GM12801 (cell line): ENCODE measurements around the gene POLE.

Experiments used
- TF ChIP-seq, protein P1 (sequence below): IDR thresholded peaks from one replicate; pipeline ENCODE4 v1.5.1; 2011; ENCODE audit warnings: control low read depth; ENCODE audit not compliant: insufficient read length; ENCODE audit errors: extremely low read depth

POLE gene

DNA sequence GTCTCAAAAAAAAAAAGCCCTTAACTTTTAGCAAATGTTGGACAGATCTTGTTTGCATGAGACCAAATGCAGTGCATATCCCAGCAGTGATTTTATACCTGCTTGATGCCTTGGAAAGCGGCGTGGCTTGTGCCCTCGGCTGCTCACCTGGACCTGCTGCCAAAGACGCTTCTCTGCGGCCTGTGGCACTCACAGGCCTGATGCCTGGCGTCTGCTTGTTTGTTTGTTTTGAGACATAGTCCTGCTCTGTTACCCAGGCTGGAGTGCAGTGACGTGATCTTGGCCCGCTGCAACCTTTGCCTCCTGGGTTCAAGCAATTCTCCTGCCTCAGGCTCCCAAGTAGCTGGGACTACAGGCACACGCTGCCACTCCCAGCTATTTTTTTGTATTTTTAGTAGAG lies 28.7 kb upstream of the POLE start:
- TF ChIP-seq, protein P1, sequence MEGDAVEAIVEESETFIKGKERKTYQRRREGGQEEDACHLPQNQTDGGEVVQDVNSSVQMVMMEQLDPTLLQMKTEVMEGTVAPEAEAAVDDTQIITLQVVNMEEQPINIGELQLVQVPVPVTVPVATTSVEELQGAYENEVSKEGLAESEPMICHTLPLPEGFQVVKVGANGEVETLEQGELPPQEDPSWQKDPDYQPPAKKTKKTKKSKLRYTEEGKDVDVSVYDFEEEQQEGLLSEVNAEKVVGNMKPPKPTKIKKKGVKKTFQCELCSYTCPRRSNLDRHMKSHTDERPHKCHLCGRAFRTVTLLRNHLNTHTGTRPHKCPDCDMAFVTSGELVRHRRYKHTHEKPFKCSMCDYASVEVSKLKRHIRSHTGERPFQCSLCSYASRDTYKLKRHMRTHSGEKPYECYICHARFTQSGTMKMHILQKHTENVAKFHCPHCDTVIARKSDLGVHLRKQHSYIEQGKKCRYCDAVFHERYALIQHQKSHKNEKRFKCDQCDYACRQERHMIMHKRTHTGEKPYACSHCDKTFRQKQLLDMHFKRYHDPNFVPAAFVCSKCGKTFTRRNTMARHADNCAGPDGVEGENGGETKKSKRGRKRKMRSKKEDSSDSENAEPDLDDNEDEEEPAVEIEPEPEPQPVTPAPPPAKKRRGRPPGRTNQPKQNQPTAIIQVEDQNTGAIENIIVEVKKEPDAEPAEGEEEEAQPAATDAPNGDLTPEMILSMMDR: no peak

DNA sequence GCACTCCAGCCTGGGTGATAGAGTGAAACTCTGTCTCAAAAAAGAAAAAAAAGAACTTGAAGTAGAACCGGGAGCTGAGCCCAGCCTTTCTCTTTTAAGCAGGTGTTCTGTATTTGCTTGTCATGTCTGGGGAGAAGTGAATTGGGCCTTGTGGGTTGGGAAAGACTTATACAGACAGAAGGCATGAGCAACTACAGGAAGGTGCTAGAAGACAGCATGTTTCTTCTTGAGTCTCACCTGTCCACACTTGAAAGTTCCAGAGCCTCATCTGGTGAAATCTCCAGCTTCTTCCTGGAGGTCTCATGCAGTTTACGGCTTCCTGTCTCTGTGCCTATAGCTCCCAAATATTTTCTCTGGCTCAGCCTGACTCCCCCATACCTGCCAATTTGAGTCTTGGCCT lies 26.0 kb upstream of the POLE start:
- TF ChIP-seq, protein P1: no peak

DNA sequence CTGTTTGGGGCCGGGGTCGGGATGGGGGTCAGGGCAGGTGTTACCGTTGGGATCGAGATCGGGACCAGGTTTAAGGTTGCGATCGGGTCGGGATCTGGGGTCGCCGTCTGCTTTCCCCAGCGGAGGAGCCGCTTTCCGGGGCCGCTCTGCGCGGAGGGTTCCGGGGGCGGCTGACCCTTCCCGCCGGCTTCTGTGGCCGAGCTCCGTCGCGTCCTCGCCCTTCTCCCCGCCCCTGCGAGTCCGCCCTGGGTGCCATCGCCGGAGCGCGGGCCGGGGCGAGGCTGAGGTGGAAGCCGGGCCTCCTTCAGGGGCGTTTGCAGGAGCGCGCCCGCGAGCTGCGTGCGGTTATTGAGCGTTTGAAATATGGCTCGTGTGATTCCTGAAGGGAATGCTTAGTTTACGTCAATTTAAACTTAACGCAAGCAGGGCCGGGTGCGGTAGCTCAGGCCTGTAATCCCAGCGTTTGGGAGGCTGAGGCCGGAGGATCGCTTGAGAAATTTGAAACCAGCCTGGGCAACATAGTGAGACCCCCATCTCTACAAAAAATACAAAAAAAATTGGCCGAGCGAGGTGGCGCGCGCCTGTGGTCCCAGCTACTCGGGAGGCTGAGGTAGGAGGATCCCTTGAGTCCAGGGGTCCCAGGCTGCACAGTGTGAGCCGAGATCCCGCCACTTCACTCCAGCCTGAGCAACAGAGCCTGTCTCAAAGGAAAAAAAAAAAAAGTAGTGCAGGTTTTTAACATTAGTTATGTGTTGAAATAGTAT lies 24.1 kb upstream of the POLE start:
- TF ChIP-seq, protein P1: no peak

DNA sequence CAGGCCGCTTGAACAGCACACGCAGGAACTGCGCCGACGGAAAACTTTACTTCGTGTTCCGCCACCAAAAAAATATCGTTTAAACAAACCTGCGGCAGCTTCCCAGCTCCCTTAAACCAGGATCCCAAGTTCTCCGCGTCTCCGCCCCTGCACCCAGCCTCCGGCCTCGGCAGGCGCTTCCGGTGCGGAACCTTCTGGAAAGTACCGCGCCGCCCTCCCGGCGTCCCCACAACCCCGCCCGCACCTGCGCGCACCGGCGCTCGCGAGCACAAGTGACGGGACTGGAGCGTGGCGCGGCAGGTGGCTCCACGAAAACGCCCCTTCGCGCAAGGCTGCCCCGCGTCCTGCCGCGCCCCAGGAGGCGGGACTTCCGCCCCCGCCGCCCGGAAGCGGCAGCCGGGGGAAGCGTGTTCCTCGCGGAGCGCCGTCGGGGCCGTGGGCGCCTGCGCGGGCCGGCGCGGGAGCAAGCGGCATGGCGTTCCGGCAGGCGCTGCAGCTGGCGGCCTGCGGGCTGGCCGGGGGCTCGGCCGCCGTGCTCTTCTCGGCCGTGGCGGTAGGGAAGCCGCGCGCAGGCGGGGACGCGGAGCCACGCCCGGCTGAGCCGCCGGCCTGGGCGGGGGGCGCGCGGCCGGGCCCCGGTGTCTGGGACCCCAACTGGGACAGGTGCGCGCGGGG lies 23.4 kb upstream of the POLE start, which contains the start of gene PGAM5:
PGAM5 (plus strand) TSS at position 438 of the 675 bp plus-strand sequence; CDS start at position 473, 35 bp downstream.
- TF ChIP-seq, protein P1: no peak

DNA sequence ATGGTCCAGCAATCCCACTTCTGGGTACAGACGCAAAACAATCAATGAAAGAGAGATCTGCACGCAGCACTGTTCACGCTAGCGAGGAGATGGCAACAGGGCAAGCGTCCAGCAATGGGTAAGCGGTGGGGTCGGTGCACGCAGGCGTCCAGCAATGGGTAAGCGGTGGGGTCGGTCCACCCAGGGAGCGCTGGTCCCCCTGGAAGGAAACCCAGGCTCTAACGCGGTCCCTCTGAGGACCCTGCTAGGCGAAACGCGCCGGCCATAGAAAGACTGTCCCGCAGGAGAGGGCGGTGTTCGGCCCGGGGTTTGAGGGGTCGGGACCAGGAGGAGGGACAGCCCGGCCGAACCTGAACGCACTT lies 22.9 kb upstream of the POLE start:
- TF ChIP-seq, protein P1: no peak

DNA sequence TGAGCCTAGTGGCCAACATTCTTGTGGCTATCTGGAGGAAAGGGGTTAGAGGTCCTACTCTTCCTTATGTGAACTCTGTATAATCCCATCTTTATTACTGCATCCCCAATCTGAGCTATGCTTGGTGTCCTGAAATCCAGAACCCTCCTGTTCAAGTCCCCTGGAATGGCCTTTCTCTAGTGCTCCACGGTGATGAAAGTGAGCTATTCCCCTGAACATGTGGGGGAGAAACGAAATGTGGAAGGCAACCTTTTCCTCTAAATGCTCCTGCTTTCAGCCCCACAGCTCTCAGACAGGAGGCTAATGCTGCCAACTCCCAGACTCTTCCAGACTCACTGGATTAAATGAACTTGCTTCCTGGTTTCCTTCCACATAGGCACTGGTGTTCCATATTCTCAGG lies 21.0 kb upstream of the POLE start:
- TF ChIP-seq, protein P1: no peak

DNA sequence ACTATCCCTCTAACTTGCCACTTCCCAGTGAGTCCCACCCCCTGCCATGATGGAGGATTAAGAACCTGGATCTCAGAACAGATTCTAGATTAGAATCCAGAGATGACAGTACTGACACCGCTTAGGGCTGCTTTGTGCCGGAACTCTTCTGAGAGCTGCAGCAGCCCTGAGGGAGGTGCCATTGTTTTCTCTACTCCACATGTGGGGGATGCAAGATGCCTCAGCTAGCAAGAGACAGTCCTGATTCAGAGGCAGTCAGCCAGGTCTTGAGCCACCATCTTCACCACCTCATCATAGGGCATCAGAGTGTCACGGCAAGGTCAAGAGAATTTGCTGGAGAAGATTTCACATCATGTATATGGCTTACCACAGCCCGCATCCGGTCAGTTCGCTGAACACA lies 20.1 kb upstream of the POLE start:
- TF ChIP-seq, protein P1: no peak
